T-helper 17 cell (primary cell): ENCODE measurements around the gene BMPR1B. TPM values are rescaled to one million over a fixed set of nuclear protein-coding genes. Genes with fewer than 3 reads are reported as not detected.

Experiments used
- ATAC-seq: fragments of 150-1000 bp; cut with Tn5 transposase; 2 replicates; pipeline ENCODE4 v1.10.0; 2021; ENCODE audit warnings: mild to moderate bottlenecking, moderate library complexity
- DNase-seq, 3 donors: peaks; one replicate each; pipeline versions ENCODE4 v3.0.0 to v3.0.0-alpha.2; 2020 to 2021
- H3K9me3 ChIP-seq: one replicate; pipeline ENCODE4 v1.7.0; 2013; ENCODE audit warnings: low read length, mild to moderate bottlenecking; ENCODE audit not compliant: control insufficient read depth, poor library complexity, severe bottlenecking
- H3K27ac Mint-ChIP-seq: one replicate; pipeline ENCODE4 v1.8.0; 2022; ENCODE audit warnings: mild to moderate bottlenecking, moderate library complexity, mixed read lengths
- H3K27me3 Mint-ChIP-seq: one replicate; pipeline ENCODE4 v1.8.0; 2022; ENCODE audit warnings: mixed read lengths
- H3K36me3 Mint-ChIP-seq: one replicate; pipeline ENCODE4 v1.8.0; 2022; ENCODE audit warnings: low read depth, mixed read lengths
- H3K4me1 Mint-ChIP-seq: one replicate; pipeline ENCODE4 v1.8.0; 2022; ENCODE audit warnings: mild to moderate bottlenecking, mixed read lengths
- H3K4me3 Mint-ChIP-seq: one replicate; pipeline ENCODE4 v1.8.0; 2022; ENCODE audit warnings: mild to moderate bottlenecking, moderate library complexity, mixed read lengths
- total RNA-seq, 4 donors: library from RNA in 2 of 4; stranded (reverse) in 2 of 4; gene quantifications; one replicate each; pipeline ENCODE4 v1.2.3 and lab custom pipeline; 2022 to 2026

BMPR1B gene
- total RNA-seq, 2 donors from 2014 or later, result not detected

- Mint-ChIP-seq H3K27me3 (peaks cover 36% of the 10 kb centered on the region), H3K27ac (no peak overlapping the region), H3K4me1 (no peaks in the 10 kb centered on the region), H3K36me3 (peaks cover 7% of the 10 kb centered on the region), H3K4me3 (no peak overlapping the region)
- no peak for ATAC-seq
- no peaks in the 10 kb centered on the region for H3K9me3 ChIP-seq
- DNase-seq, result no peak
Measured at GRCh38 chr4:94741304-94741703, 16.5 kb upstream of the BMPR1B start.

GRCh38 chr4:94743838-94744237 lies 13.9 kb upstream of the BMPR1B start:
- H3K4me1 Mint-ChIP-seq, result no peaks in the 10 kb centered on the region
- DNase-seq, result no peak
- no peak for ATAC-seq
- H3K27ac Mint-ChIP-seq, result no peak overlapping the region
- no peak overlapping the region for H3K4me3 Mint-ChIP-seq
- peaks cover 47% of the 10 kb centered on the region for H3K27me3 Mint-ChIP-seq
- H3K9me3 ChIP-seq, result no peaks in the 10 kb centered on the region
- peaks cover 7% of the 10 kb centered on the region for H3K36me3 Mint-ChIP-seq

- peaks cover 47% of the 10 kb centered on the region for H3K27me3 Mint-ChIP-seq
- no peak overlapping the region for H3K4me3 Mint-ChIP-seq
- peaks cover 7% of the 10 kb centered on the region for H3K36me3 Mint-ChIP-seq
- H3K9me3 ChIP-seq, result no peaks in the 10 kb centered on the region
- no peak for ATAC-seq
- no peaks in the 10 kb centered on the region for H3K4me1 Mint-ChIP-seq
- DNase-seq, result no peak
- no peak overlapping the region for H3K27ac Mint-ChIP-seq
Measured at GRCh38 chr4:94744850-94745249, 12.9 kb upstream of the BMPR1B start.

GRCh38 chr4:94746746-94747145 lies 11.0 kb upstream of the BMPR1B start:
- no peak overlapping the region for H3K27ac Mint-ChIP-seq
- no peaks in the 10 kb centered on the region for H3K9me3 ChIP-seq

GRCh38 chr4:94758141-94758699 lies 465 bp downstream of the BMPR1B start:
- H3K27ac Mint-ChIP-seq, result no peak overlapping the region
- ATAC-seq (no peak), DNase-seq (no peak)
- H3K36me3 Mint-ChIP-seq, result peaks cover 5% of the 10 kb centered on the region
- H3K27me3 Mint-ChIP-seq, result peaks cover 87% of the 10 kb centered on the region
- H3K4me1 Mint-ChIP-seq, result peaks cover 9% of the 10 kb centered on the region
- peak overlapping the region; percentile 90 for H3K4me3 Mint-ChIP-seq
- H3K9me3 ChIP-seq, result no peaks in the 10 kb centered on the region

More at GRCh38 chr4:94746746-94747145, 11.0 kb upstream of the BMPR1B start:
- Mint-ChIP-seq H3K36me3 (peaks cover 4% of the 10 kb centered on the region), H3K4me1 (no peaks in the 10 kb centered on the region), H3K27me3 (peaks cover 35% of the 10 kb centered on the region), H3K4me3 (no peak overlapping the region)
- no peak for DNase-seq
- no peak for ATAC-seq

GRCh38 chr4:94758700-94759399 lies 1.1 kb downstream of the BMPR1B start:
- no peaks in the 10 kb centered on the region for H3K9me3 ChIP-seq
- H3K4me3 Mint-ChIP-seq, result peak overlapping the region; percentile 90
- ATAC-seq (no peak), DNase-seq (no peak)
- peaks cover 86% of the 10 kb centered on the region for H3K27me3 Mint-ChIP-seq
- peaks cover 9% of the 10 kb centered on the region for H3K4me1 Mint-ChIP-seq
- peaks cover 5% of the 10 kb centered on the region for H3K36me3 Mint-ChIP-seq
- H3K27ac Mint-ChIP-seq, result no peak overlapping the region

- H3K27ac Mint-ChIP-seq, result no peak overlapping the region
- peaks cover 89% of the 10 kb centered on the region for H3K27me3 Mint-ChIP-seq
- DNase-seq (no peak), ATAC-seq (no peak)
- no peak overlapping the region for H3K4me3 Mint-ChIP-seq
- no peaks in the 10 kb centered on the region for H3K9me3 ChIP-seq
- H3K36me3 Mint-ChIP-seq, result peaks cover 5% of the 10 kb centered on the region
- H3K4me1 Mint-ChIP-seq, result peaks cover 9% of the 10 kb centered on the region
Measured at GRCh38 chr4:94759767-94760211, 2.0 kb downstream of the BMPR1B start.

- no peak for DNase-seq
- no peak overlapping the region for H3K4me3 Mint-ChIP-seq
- H3K9me3 ChIP-seq, result no peaks in the 10 kb centered on the region
- no peak overlapping the region for H3K27ac Mint-ChIP-seq
- no peak for ATAC-seq
- H3K27me3 Mint-ChIP-seq, result peaks cover 66% of the 10 kb centered on the region
- H3K4me1 Mint-ChIP-seq, result peaks cover 9% of the 10 kb centered on the region
- peaks cover 5% of the 10 kb centered on the region for H3K36me3 Mint-ChIP-seq
Measured at GRCh38 chr4:94762326-94762725, 4.6 kb downstream of the BMPR1B start.

- Mint-ChIP-seq H3K27me3 (peaks cover 64% of the 10 kb centered on the region), H3K27ac (no peak overlapping the region), H3K4me1 (peaks cover 9% of the 10 kb centered on the region), H3K36me3 (peaks cover 5% of the 10 kb centered on the region), H3K4me3 (no peak overlapping the region)
- H3K9me3 ChIP-seq, result no peaks in the 10 kb centered on the region
- no peak for DNase-seq
- ATAC-seq, result no peak
Measured at GRCh38 chr4:94763005-94763404, 5.2 kb downstream of the BMPR1B start.

- no peak overlapping the region for H3K4me3 Mint-ChIP-seq
- no peak overlapping the region for H3K27ac Mint-ChIP-seq
- peaks cover 62% of the 10 kb centered on the region for H3K27me3 Mint-ChIP-seq
- DNase-seq (no peak), ATAC-seq (no peak)
- no peaks in the 10 kb centered on the region for H3K9me3 ChIP-seq
- H3K36me3 Mint-ChIP-seq, result peaks cover 4% of the 10 kb centered on the region
- peaks cover 9% of the 10 kb centered on the region for H3K4me1 Mint-ChIP-seq
Measured at GRCh38 chr4:94763500-94763899, 5.7 kb downstream of the BMPR1B start.

- Mint-ChIP-seq H3K27ac (no peak overlapping the region), H3K4me1 (peaks cover 3% of the 10 kb centered on the region), H3K27me3 (peaks cover 57% of the 10 kb centered on the region), H3K4me3 (no peak overlapping the region), H3K36me3 (no peaks in the 10 kb centered on the region)
- DNase-seq, result no peak
- no peaks in the 10 kb centered on the region for H3K9me3 ChIP-seq
- ATAC-seq, result no peak
Measured at GRCh38 chr4:94764069-94764468, 6.3 kb downstream of the BMPR1B start.

- peaks cover 2% of the 10 kb centered on the region for H3K4me1 Mint-ChIP-seq
- no peak for ATAC-seq
- DNase-seq, result no peak
- H3K27ac Mint-ChIP-seq, result no peak overlapping the region
- H3K4me3 Mint-ChIP-seq, result no peak overlapping the region
- peaks cover 54% of the 10 kb centered on the region for H3K27me3 Mint-ChIP-seq
- H3K36me3 Mint-ChIP-seq, result no peaks in the 10 kb centered on the region
- no peaks in the 10 kb centered on the region for H3K9me3 ChIP-seq
Measured at GRCh38 chr4:94765174-94765573, 7.4 kb downstream of the BMPR1B start.

GRCh38 chr4:94765648-94766047 lies 7.9 kb downstream of the BMPR1B start:
- Mint-ChIP-seq H3K27me3 (peaks cover 52% of the 10 kb centered on the region), H3K4me1 (peaks cover under 1% of the 10 kb centered on the region), H3K27ac (no peak overlapping the region), H3K36me3 (no peaks in the 10 kb centered on the region), H3K4me3 (no peak overlapping the region)
- no peaks in the 10 kb centered on the region for H3K9me3 ChIP-seq
- ATAC-seq (no peak), DNase-seq (no peak)

GRCh38 chr4:94766856-94767255 lies 9.1 kb downstream of the BMPR1B start:
- no peak overlapping the region for H3K4me3 Mint-ChIP-seq

More at GRCh38 chr4:94766856-94767255, 9.1 kb downstream of the BMPR1B start:
- no peaks in the 10 kb centered on the region for H3K36me3 Mint-ChIP-seq
- ATAC-seq (no peak), DNase-seq (no peak)
- peaks cover 2% of the 10 kb centered on the region for H3K4me1 Mint-ChIP-seq
- H3K9me3 ChIP-seq, result no peaks in the 10 kb centered on the region
- H3K27ac Mint-ChIP-seq, result no peak overlapping the region
- peaks cover 48% of the 10 kb centered on the region for H3K27me3 Mint-ChIP-seq
